Measurements from ENCODE around the gene GPR62. TPM values are rescaled to one million over a fixed set of nuclear protein-coding genes. Genes with fewer than 3 reads are reported as not detected.

GPR62 gene
- total and polyA plus RNA-seq, 2 of the 8 experiments (the other 6 are each of a cell fraction or from before 2014, with no cell fraction given), result 0.22 to 0.29 TPM

- no peak for TF ChIP-seq ASH2L (IDR thresholded peaks at IDR 0.05; ENCODE audit: low read length)
- TF ChIP-seq BRCA1 (IDR thresholded peaks at IDR 0.05; ENCODE audit: low read depth, low read length), result no peak
- TF ChIP-seq CHD2 (IDR thresholded peaks at IDR 0.05; ENCODE audit: low read length), result no peak
- TF ChIP-seq TCF12 (IDR thresholded peaks at IDR 0.05; ENCODE audit: low read depth, low read length), result no peak
- no peak for TF ChIP-seq HDAC2 (IDR thresholded peaks at IDR 0.05; ENCODE audit: borderline replicate concordance in 1 of 2, low read depth in 2 of 2, low read length in 2 of 2)
- TF ChIP-seq CHD1 (IDR thresholded peaks at IDR 0.05; ENCODE audit: low read depth, low read length), result no peak
- no peak for TF ChIP-seq RBBP5 (IDR thresholded peaks at IDR 0.05; ENCODE audit: borderline replicate concordance, low read depth, low read length)
These were observed 11.5 kb upstream of the GPR62 start (continued) for GRCh38 chr3:51943451-51944391.

Data from H1 (cell line).